ENCODE measurements around the gene TTLL1. TPM values are rescaled to one million over a fixed set of nuclear protein-coding genes. Genes with fewer than 3 reads are reported as not detected.

Gene TTLL1
- total RNA-seq, 2 experiments from 2014 or later = 5.7 to 6.6 TPM

DNA sequence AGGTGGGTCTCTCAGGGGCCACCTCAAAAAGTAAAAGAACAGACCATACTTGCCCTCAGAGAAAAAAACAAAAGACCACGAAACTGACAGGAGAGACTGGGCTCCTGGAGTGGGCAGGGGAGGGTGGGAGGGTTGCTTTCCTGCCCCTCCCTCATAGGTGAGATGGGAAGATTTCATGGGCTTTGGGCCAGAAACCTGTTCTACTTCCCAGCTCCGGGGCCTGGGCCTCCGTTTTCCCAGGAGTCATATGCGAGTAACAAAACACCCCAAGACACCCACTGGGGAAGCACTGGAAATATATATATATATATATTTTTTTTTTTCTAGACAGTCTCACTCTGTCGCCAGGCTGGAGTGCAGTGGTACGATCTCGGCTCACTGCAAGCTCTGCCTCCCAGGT, 31.6 kb downstream of the TTLL1 start:
- Mint-ChIP-seq H3K9me3 (ENCODE audit: low read depth) (no peaks in the 10 kb centered on the region), H3K4me3 (no peak overlapping the region), H3K27ac (no peak overlapping the region), H3K27me3 (no peaks in the 10 kb centered on the region), H3K36me3 (ENCODE audit: low read depth) (peaks cover 6% of the 10 kb centered on the region), H3K4me1 (no peaks in the 10 kb centered on the region)
- no peak for DNase-seq
- ChIA-PET CTCF (interaction anchor here (0.6 to 1.2 kb wide), 2 partner anchors 108 to 277 kb away, joined by 3 read pairs; no protein-coding TSS in a partner anchor), POLR2A (no interaction called here)
- no peak for ATAC-seq
- intact Hi-C loops (cut with DNase I, micrococcal nuclease) = no loop called here

DNA sequence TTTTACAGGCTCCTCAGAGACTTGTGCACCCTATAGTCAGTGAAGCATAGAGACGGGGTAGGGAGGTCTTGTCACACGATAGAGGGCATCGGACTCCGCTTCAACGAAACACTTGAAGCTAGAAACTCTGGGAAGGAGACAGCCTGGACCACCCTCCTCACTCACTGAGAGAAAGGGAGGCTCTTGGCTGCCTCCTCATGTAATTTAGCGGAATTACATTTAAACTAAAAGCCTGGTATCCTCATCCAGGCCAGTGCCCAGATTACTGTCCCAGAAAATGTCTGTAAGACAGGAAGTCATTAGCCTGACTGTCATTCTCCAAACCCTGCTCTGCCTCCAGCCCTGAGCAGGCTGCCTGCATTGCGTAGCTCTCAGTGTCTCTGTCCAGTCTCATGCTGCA, 36.0 kb downstream of the TTLL1 start:
- Mint-ChIP-seq H3K36me3 (ENCODE audit: low read depth) (no peaks in the 10 kb centered on the region), H3K9me3 (ENCODE audit: low read depth) (no peaks in the 10 kb centered on the region), H3K4me1 (no peaks in the 10 kb centered on the region), H3K27me3 (no peaks in the 10 kb centered on the region), H3K4me3 (no peak overlapping the region), H3K27ac (no peak overlapping the region)
- ChIA-PET POLR2A (no interaction called here), CTCF (interaction anchor here (0.6 to 1.4 kb wide), 6 partner anchors 62 to 233 kb away, joined by 3 to 4 read pairs (median 3); no protein-coding TSS in a partner anchor)
- DNase-seq (no peak), ATAC-seq (no peak)
- intact Hi-C loops (cut with DNase I, micrococcal nuclease) = no loop called here

DNA sequence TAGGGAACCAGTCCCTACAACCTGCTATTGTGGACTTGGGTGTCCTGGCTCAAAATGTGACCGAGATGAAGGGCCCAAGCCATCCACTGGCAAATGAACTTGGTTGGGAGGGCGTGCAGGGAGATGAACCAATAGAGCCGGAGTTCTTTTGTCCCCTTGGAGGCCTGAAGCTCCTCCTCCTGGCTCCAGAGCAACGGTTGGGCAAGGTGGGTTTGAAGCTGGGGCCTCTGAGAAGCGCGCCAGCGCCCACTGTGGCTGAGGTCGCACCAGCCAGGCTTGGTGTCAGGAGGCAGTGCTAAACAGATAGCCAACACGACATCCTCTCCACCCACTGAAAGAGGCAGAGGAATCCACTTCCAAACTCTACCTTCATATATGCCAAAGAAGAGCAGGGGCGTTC, 38.2 kb downstream of the TTLL1 start:
- ChIA-PET POLR2A (interaction anchor here (0.6 kb wide), 1 partner anchor 141 kb away, joined by 3 read pairs; no protein-coding TSS in a partner anchor), CTCF (interaction anchor here (0.5 to 1.6 kb wide), 2 partner anchors 156 to 275 kb away, joined by 3 to 8 read pairs; no protein-coding TSS in a partner anchor)
- Mint-ChIP-seq H3K9me3 (ENCODE audit: low read depth) (no peaks in the 10 kb centered on the region), H3K27me3 (no peaks in the 10 kb centered on the region), H3K36me3 (ENCODE audit: low read depth) (peaks cover 4% of the 10 kb centered on the region), H3K4me3 (no peak overlapping the region), H3K27ac (no peak overlapping the region), H3K4me1 (no peaks in the 10 kb centered on the region)
- no peak for ATAC-seq
- DNase-seq = no peak
- intact Hi-C loops (cut with DNase I, micrococcal nuclease) = no loop called here

DNA sequence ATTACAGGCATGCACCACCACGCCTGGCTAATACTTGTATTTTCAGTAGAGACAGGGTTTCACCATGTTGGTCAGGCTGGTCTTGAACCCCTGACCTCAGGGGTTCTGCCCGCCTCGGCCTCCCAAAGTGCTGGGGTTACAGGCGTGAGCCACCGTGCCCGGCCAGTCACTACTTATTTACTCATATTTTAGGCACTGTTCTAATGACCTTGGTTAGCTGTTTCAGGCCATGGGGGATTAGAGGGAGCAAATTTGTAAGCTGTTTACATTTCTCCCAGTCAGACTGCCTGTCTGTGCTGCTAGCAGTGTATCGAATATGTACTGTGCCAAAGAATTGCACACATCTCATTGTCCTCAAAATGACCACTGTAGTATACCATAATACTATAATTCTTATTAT, 41.6 kb downstream of the TTLL1 start:
- H3K36me3 Mint-ChIP-seq (ENCODE audit: low read depth) = peaks cover 4% of the 10 kb centered on the region
- ATAC-seq (no peak), DNase-seq (no peak)
- H3K4me1 Mint-ChIP-seq = no peaks in the 10 kb centered on the region
- no peak overlapping the region for H3K27ac Mint-ChIP-seq
- ChIA-PET CTCF (interaction anchor here (0.6 kb wide), 1 partner anchor 223 kb away, joined by 3 read pairs; no protein-coding TSS in a partner anchor), POLR2A (no interaction called here)
- intact Hi-C loops (cut with DNase I, micrococcal nuclease) = no loop called here
- no peak overlapping the region for H3K4me3 Mint-ChIP-seq
- no peaks in the 10 kb centered on the region for H3K27me3 Mint-ChIP-seq
- no peaks in the 10 kb centered on the region for H3K9me3 Mint-ChIP-seq (ENCODE audit: low read depth)

DNA sequence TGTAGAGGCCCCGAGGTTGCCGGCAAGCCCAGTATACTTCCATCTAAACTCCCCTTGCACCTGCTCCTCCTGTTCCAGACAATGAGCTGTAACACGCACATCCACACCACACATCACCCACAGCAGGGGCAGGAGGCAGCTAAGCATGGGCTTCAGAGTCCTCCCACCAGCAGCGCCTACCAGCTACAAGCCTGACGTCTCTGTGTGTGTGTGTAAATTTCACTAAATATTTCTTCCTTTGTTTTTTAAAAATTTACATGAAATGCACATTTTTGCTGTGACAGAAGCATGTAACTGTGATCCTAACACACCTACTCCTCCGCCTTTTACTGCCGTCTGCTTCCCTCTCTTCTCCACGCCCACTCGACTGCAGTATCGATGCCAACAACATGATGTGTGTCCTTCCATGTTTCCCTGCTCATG, 44.9 kb downstream of the TTLL1 start:
- Mint-ChIP-seq H3K36me3 (ENCODE audit: low read depth) (peaks cover 4% of the 10 kb centered on the region), H3K27ac (no peak overlapping the region), H3K27me3 (no peaks in the 10 kb centered on the region), H3K4me3 (no peak overlapping the region), H3K9me3 (ENCODE audit: low read depth) (no peaks in the 10 kb centered on the region), H3K4me1 (no peaks in the 10 kb centered on the region)
- ChIA-PET CTCF (no interaction called here), POLR2A (no interaction called here)
- intact Hi-C loops (cut with DNase I, micrococcal nuclease) = no loop called here
- ATAC-seq (no peak), DNase-seq (no peak)

DNA sequence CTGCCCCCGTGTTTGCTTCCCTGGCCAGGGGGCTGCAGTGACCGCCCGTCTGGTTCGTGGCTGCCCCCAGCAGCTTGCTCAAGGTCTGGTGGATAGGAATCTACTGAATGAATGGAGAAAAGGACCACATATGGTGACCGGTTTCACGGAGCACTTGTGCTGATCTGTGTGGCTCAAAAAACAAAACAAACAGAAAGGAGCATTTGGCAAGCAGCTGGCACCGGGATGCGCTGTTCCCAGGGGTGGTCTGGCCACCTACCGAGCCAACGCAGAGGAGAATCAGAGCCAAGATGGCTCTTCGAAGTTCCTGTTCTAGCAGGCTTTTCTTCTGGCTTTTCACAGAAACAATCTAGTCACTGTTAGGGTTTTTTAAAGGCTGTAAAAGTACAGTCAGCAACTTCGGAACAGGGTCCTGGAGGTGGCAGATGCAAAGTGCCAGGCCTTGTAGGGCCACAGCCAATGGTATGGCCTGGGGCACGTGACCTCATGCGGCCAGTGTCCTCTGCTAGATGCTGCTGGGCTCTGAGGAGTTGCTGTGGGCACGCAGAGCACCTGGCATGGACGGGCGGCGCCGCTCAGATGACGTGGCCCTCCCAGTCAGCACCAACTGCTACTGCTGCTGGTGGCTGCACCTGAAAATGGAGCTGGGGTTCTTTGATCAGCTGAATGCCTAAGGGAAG, 47.0 kb downstream of the TTLL1 start:
- intact Hi-C loops (cut with DNase I, micrococcal nuclease) = no loop called here
- CTCF ChIA-PET = interaction anchor here (0.6 to 1.8 kb wide), 2 partner anchors 9 to 18 kb away, joined by 3 to 7 read pairs; no protein-coding TSS in a partner anchor
- no peaks in the 10 kb centered on the region for H3K9me3 Mint-ChIP-seq (ENCODE audit: low read depth)
- no peaks in the 10 kb centered on the region for H3K4me1 Mint-ChIP-seq
- DNase-seq (no peak), ATAC-seq (no peak)
- POLR2A ChIA-PET = no interaction called here
- H3K4me3 Mint-ChIP-seq = no peak overlapping the region
- H3K36me3 Mint-ChIP-seq (ENCODE audit: low read depth) = peaks cover 4% of the 10 kb centered on the region
- no peak overlapping the region for H3K27ac Mint-ChIP-seq
- no peaks in the 10 kb centered on the region for H3K27me3 Mint-ChIP-seq

DNA sequence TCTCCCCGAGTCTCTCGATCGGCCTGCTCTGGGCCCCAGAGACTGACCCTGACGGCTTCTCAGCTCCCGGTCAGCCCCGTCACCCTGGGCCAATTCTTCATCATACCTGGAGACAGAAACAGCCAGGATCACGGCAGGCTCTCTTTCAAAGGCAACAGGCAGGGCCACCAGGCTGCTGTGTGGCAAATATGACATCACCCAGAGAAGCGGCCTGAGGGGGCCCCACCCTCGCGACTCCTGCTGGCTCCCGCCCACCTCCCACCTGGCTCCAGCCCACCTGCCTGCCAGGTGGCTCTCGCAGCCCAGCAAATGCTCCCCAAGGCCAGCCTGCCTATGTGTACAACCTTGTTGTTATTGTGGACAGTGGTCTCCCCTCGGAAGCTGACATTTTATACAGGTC, 49.4 kb downstream of the TTLL1 start:
- DNase-seq = no peak
- Mint-ChIP-seq H3K4me3 (no peak overlapping the region), H3K36me3 (ENCODE audit: low read depth) (no peaks in the 10 kb centered on the region), H3K4me1 (no peaks in the 10 kb centered on the region), H3K27me3 (no peaks in the 10 kb centered on the region), H3K27ac (no peak overlapping the region), H3K9me3 (ENCODE audit: low read depth) (no peaks in the 10 kb centered on the region)
- no peak for ATAC-seq
- ChIA-PET CTCF (interaction anchor here (0.6 to 0.7 kb wide), 2 partner anchors 16 to 736 kb away, joined by 3 read pairs; no protein-coding TSS in a partner anchor), POLR2A (no interaction called here)
- intact Hi-C loops (cut with DNase I, micrococcal nuclease) = no loop called here

DNA sequence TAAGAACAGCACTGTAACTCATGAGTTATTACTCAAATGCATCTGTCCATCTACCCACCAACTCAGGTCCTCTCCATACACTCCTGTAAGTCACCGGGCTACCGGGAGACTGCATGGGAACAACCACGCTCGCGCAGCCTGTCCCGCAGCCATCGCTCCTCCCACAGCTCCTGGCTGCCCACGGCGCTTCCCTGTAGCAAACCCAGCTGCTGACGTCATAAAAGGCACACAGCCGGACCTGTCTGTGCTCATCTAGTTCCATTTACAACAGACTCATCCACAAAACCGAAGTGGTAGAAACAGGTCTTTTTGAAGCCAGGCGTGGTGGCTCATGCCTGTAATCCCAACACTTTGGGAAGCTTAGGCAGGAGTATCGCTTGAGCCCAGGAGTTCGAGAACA, 50.9 kb downstream of the TTLL1 start:
- ATAC-seq (no peak), DNase-seq (no peak)
- no peaks in the 10 kb centered on the region for H3K27me3 Mint-ChIP-seq
- no peak overlapping the region for H3K4me3 Mint-ChIP-seq
- ChIA-PET CTCF (no interaction called here), POLR2A (no interaction called here)
- H3K27ac Mint-ChIP-seq = no peak overlapping the region
- H3K4me1 Mint-ChIP-seq = peaks cover 4% of the 10 kb centered on the region
- H3K36me3 Mint-ChIP-seq (ENCODE audit: low read depth) = no peaks in the 10 kb centered on the region
- intact Hi-C loops (cut with DNase I, micrococcal nuclease) = no loop called here
- H3K9me3 Mint-ChIP-seq (ENCODE audit: low read depth) = no peaks in the 10 kb centered on the region

DNA sequence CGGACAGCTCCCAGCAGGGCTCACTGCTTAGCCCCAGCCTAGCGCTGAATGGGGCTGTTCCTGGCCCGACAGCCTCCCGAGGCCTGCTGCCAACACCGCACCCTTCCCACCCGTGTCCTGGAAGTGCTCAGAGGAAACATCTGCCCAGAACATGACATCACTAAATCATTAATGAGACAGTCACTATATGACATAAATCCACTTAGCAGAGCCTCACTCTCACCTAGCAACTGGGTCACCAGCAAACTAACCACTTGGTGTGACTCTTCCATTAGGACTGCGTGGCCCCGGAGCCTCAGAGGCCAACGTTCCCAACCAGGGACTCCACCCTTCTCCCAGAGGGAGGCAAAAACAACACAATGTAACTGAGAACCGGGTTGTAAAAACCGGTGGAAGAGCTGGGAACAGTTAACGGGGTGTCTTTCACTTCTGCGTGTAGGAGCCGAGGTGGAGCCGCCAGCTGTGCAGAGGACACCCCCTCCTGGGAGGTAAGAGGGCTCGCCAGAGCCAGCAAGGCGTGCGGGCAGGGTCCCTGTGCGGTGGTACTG, 52.8 kb downstream of the TTLL1 start:
- H3K9me3 Mint-ChIP-seq (ENCODE audit: low read depth) = no peaks in the 10 kb centered on the region
- no peak for DNase-seq
- no peak for ATAC-seq
- intact Hi-C loops (cut with DNase I, micrococcal nuclease) = no loop called here
- H3K27me3 Mint-ChIP-seq = no peaks in the 10 kb centered on the region
- no peak overlapping the region for H3K27ac Mint-ChIP-seq
- peaks cover 4% of the 10 kb centered on the region for H3K4me1 Mint-ChIP-seq
- H3K36me3 Mint-ChIP-seq (ENCODE audit: low read depth) = no peaks in the 10 kb centered on the region
- H3K4me3 Mint-ChIP-seq = no peak overlapping the region
- CTCF ChIA-PET = interaction anchor here (1.1 kb wide), 1 partner anchor 167 kb away, joined by 3 read pairs; no protein-coding TSS in a partner anchor
- POLR2A ChIA-PET = no interaction called here

DNA sequence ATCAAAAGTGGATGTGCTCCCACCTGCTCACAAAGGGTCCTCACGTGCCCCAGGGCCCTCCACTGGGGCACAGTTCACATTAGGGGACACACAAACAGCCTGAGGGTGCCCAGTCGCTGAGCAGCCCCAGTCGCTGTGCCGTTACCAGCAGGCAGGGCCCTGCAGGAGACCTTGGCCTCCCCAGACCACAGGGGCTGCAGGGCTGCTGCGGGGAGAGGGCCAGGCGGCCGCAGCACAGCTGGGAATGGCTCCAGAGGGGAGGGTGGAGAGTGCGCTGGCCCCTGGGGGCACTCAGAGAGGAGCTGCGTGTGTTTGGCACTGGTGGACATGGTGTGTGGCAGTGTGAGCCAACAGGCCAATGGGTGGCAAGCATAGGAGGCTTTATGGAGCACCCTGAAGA, 53.9 kb downstream of the TTLL1 start:
- no peaks in the 10 kb centered on the region for H3K36me3 Mint-ChIP-seq (ENCODE audit: low read depth)
- CTCF ChIA-PET = no interaction called here
- H3K27ac Mint-ChIP-seq = no peak overlapping the region
- ATAC-seq (no peak), DNase-seq (no peak)
- intact Hi-C loops (cut with DNase I, micrococcal nuclease) = no loop called here
- peaks cover 4% of the 10 kb centered on the region for H3K4me1 Mint-ChIP-seq
- POLR2A ChIA-PET = no interaction called here
- no peak overlapping the region for H3K4me3 Mint-ChIP-seq
- H3K9me3 Mint-ChIP-seq (ENCODE audit: low read depth) = no peaks in the 10 kb centered on the region
- H3K27me3 Mint-ChIP-seq = no peaks in the 10 kb centered on the region

DNA sequence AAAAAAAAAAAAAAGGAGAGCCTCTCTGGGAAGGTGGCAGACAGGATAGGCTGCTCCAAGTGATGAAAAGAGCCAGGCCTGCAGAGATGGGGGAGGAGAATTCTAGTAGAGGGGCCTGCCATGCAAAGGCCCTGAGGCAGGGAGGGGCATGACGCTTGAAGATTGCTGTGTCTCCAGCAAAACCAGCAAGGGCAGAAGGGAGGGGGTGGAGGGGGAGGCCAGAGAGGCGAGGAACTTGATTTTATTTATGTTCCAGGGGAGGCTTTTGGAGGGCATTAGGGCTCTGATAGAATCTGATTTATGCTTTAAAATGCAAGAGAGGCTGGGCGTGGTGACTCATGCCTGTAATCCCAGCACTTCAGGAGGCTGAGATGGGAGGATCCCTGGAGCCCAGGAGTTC, 57.6 kb downstream of the TTLL1 start:
- Mint-ChIP-seq H3K27ac (no peak overlapping the region), H3K4me3 (no peak overlapping the region), H3K36me3 (ENCODE audit: low read depth) (no peaks in the 10 kb centered on the region), H3K27me3 (no peaks in the 10 kb centered on the region), H3K9me3 (ENCODE audit: low read depth) (no peaks in the 10 kb centered on the region), H3K4me1 (peaks cover 4% of the 10 kb centered on the region)
- intact Hi-C loops (cut with DNase I, micrococcal nuclease) = loop anchor here in 1 of 2 experiments (5.0 kb wide), 1 partner anchor 249 kb away; no protein-coding TSS in a partner anchor
- DNase-seq = no peak
- ATAC-seq = no peak
- CTCF ChIA-PET = no interaction called here
- POLR2A ChIA-PET = no interaction called here

DNA sequence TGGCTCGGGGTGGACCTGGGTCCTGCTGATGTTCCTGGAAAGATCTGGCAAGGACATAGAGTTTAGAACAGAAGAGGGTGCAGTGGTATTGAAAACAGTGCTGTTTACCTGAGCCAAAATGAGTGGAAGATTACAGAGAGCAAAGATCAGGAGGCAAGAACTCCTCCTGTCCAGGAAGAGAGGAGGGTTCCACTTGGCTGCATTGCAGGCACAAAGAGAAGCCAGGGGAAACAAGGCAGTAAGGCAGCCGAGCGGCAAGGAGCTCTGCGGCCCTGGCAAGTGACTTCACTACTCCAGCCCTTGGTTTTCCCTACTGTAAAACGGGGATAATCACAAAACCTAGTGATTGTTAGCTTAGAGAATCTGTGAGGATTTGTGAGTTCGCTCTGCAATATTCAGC, 70.6 kb downstream of the TTLL1 start:
- Mint-ChIP-seq H3K9me3 (ENCODE audit: low read depth) (no peaks in the 10 kb centered on the region), H3K4me3 (no peak overlapping the region), H3K27me3 (no peaks in the 10 kb centered on the region), H3K36me3 (ENCODE audit: low read depth) (no peaks in the 10 kb centered on the region), H3K27ac (no peak overlapping the region), H3K4me1 (peaks cover 9% of the 10 kb centered on the region)
- ATAC-seq (no peak), DNase-seq (no peak)
- ChIA-PET POLR2A (interaction anchor here (1.2 kb wide), 1 partner anchor 11 kb away, joined by 3 read pairs; no protein-coding TSS in a partner anchor), CTCF (interaction anchor here (0.6 kb wide), 2 partner anchors 10 to 123 kb away, joined by 3 to 4 read pairs; no protein-coding TSS in a partner anchor)
- intact Hi-C loops (cut with DNase I, micrococcal nuclease) = loop anchor here in 1 of 2 experiments (10.0 kb wide), 1 partner anchor 154 kb away; no protein-coding TSS in a partner anchor

Data from activated CD4-positive, alpha-beta T cell treated with anti-CD3 and anti-CD28 coated beads for 36 hours (primary cell).